ENCODE results near the gene AEBP1.

The AEBP1 gene

DNA sequence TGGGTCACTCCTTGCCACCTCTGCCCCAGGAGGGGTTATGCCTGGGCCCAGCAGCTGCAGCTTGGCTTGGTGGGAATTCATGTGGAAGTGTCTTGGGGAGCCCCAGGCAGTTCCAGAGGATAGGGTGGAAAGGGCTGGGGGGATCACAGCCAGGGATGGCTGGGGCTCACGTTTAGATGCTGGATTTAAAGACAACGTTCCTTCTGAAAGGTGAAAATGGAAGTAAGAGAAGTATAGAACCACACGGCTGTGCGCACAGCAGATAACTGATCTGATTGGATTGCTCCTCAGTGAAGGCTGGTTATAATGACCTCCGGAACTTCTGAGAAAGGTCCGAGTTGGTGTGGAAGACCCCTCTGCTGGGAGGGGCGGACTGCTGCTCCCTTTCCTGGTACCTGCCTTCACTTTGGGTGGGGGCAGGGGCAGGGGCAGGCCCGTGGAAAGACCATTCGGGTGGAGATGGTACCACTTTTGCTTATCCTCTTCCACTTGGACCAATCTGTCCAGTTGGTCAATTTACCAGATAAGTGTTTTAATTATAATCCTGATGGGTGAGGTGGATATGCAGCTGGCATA, 44.9 kb downstream of the AEBP1 start:
- H3K4me2 ChIP-seq (ENCODE audit: insufficient read depth, low read length, poor library complexity, severe bottlenecking), result no peak overlapping the region
- no peak overlapping the region for H3K27ac ChIP-seq (replicated peaks; ENCODE audit: low read length)
- H3K27me3 ChIP-seq (ENCODE audit: control insufficient read depth in 3 of 3, insufficient read depth in 3 of 3, low read depth in 1 of 3, low read length in 3 of 3), result peaks cover 7 to 86% (median 22%) of the 10 kb centered on the region in 3 experiments
- H2BK5ac ChIP-seq (ENCODE audit: low read length), result no peak overlapping the region
- H3K4me1 ChIP-seq (ENCODE audit: control insufficient read depth in 2 of 2, insufficient read depth in 1 of 2, low read depth in 1 of 2, low read length in 2 of 2), result peaks cover 5 to 16% of the 10 kb centered on the region in 2 donors
- H3K9me3 ChIP-seq (replicated peaks in 1 of 2; ENCODE audit: control insufficient read depth in 2 of 2, insufficient read depth in 1 of 2, low read depth in 1 of 2, low read length in 2 of 2), result peaks cover 6 to 7% of the 10 kb centered on the region in 2 donors
- H2BK15ac ChIP-seq (ENCODE audit: low read length), result no peak overlapping the region
- H3K36me3 ChIP-seq (replicated peaks in 1 of 2; ENCODE audit: control insufficient read depth in 2 of 2, insufficient read depth in 2 of 2, low read length in 2 of 2), result no peaks in the 10 kb centered on the region
- WGBS, 2 donors (ENCODE audit: extremely low coverage in 2 of 2, insufficient read length in 2 of 2, insufficient replicate concordance in 1 of 2), result no CpG with 5 or more reads among the region's 9 CpGs
- H2AFZ ChIP-seq (ENCODE audit: low read length), result no peak overlapping the region
- no peak overlapping the region for H2BK12ac ChIP-seq (ENCODE audit: low read length)
- no peak overlapping the region for H3K9ac ChIP-seq (ENCODE audit: low read depth, low read length, poor library complexity)
- no peak overlapping the region for H4K91ac ChIP-seq (ENCODE audit: low read depth, low read length, poor library complexity)
- H3K79me1 ChIP-seq (ENCODE audit: low read depth, low read length), result no peaks in the 10 kb centered on the region
- H4K8ac ChIP-seq (ENCODE audit: low read depth, low read length), result no peak overlapping the region
- no peak overlapping the region for H3K23ac ChIP-seq (ENCODE audit: low read depth, low read length, poor library complexity)
- H3K4ac ChIP-seq (ENCODE audit: low read length), result no peak overlapping the region
- no peak overlapping the region for H2BK120ac ChIP-seq (ENCODE audit: low read depth, low read length)
- H3K14ac ChIP-seq (ENCODE audit: low read length), result no peak overlapping the region
- H3K18ac ChIP-seq (ENCODE audit: low read length), result no peak overlapping the region
- no peak overlapping the region for H2AK5ac ChIP-seq (ENCODE audit: low read depth, low read length)
- H3K4me3 ChIP-seq (ENCODE audit: low read length in 2 of 2), result no peak overlapping the region
- no peak for DNase-seq (ENCODE audit: low spot score)

DNA sequence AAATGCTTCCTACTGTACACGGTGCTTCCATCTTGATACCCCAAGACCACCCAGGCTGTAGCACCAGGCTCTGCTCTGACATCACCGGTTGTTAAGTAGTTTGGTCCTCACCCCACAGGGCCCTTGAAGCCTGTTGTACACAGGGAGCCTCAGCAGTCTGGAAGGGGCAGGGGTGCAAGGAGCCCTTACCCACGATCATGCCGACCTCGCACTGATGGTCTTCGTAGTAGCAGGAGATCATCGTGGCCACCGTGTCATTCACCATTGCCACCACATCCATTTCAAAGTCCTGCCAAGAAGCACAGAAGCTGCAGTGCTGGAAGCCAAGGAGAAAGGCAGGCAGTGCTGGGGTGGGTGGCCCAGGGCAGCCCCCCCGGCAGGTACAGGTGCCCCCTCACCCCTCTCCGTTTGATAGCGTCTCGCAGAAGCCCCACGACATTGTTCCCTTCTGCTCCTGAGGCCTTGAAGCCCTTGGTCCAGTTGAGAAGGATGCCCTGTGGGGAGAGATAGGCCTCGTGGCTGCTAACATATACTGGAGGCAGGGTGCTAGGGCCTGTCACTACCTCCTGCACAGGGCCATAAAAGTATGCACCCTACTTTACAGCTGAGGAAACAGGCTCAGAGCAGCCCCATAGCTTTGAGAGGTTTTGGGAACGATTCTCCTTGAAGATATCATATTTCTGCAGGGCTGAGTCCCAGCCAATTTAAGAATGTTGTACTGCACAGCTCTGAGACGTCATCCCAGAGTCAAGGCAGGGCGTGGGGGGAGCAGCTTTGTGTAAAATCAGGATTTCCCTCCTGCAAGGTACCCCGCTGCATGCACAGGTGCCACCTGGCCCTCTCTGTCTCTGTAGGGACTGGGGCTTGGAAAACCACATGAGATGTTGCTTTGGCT, 45.7 kb downstream of the AEBP1 start:
- H3K4ac ChIP-seq (ENCODE audit: low read length), result no peak overlapping the region
- H4K91ac ChIP-seq (ENCODE audit: low read depth, low read length, poor library complexity), result no peak overlapping the region
- no peak overlapping the region for H3K4me2 ChIP-seq (ENCODE audit: insufficient read depth, low read length, poor library complexity, severe bottlenecking)
- H2AK5ac ChIP-seq (ENCODE audit: low read depth, low read length), result no peak overlapping the region
- H3K4me3 ChIP-seq (ENCODE audit: low read length in 2 of 2), result no peak overlapping the region
- H3K79me1 ChIP-seq (ENCODE audit: low read depth, low read length), result no peaks in the 10 kb centered on the region
- H4K8ac ChIP-seq (ENCODE audit: low read depth, low read length), result no peak overlapping the region
- H3K18ac ChIP-seq (ENCODE audit: low read length), result peak overlapping the region; percentile 54
- H3K14ac ChIP-seq (ENCODE audit: low read length), result peak overlapping the region; percentile 47
- no peak overlapping the region for H3K23ac ChIP-seq (ENCODE audit: low read depth, low read length, poor library complexity)
- no peak overlapping the region for H3K9ac ChIP-seq (ENCODE audit: low read depth, low read length, poor library complexity)
- no peak overlapping the region for H2BK15ac ChIP-seq (ENCODE audit: low read length)
- no peak overlapping the region for H2BK12ac ChIP-seq (ENCODE audit: low read length)
- peaks cover 7 to 86% (median 14%) of the 10 kb centered on the region in 3 experiments for H3K27me3 ChIP-seq (ENCODE audit: control insufficient read depth in 3 of 3, insufficient read depth in 3 of 3, low read depth in 1 of 3, low read length in 3 of 3)
- no peak overlapping the region for H2BK5ac ChIP-seq (ENCODE audit: low read length)
- H2AFZ ChIP-seq (ENCODE audit: low read length), result no peak overlapping the region
- no peak for DNase-seq (ENCODE audit: low spot score)
- H3K27ac ChIP-seq (replicated peaks; ENCODE audit: low read length), result no peak overlapping the region
- peaks cover 5 to 16% of the 10 kb centered on the region in 2 donors for H3K4me1 ChIP-seq (ENCODE audit: control insufficient read depth in 2 of 2, insufficient read depth in 1 of 2, low read depth in 1 of 2, low read length in 2 of 2)
- no CpG with 5 or more reads among the region's 18 CpGs for WGBS, 2 donors (ENCODE audit: extremely low coverage in 2 of 2, insufficient read length in 2 of 2, insufficient replicate concordance in 1 of 2)
- no peaks in the 10 kb centered on the region for H3K36me3 ChIP-seq (replicated peaks in 1 of 2; ENCODE audit: control insufficient read depth in 2 of 2, insufficient read depth in 2 of 2, low read length in 2 of 2)
- H2BK120ac ChIP-seq (ENCODE audit: low read depth, low read length), result no peak overlapping the region
- H3K9me3 ChIP-seq (replicated peaks in 1 of 2; ENCODE audit: control insufficient read depth in 2 of 2, insufficient read depth in 1 of 2, low read depth in 1 of 2, low read length in 2 of 2), result peaks cover 6 to 7% of the 10 kb centered on the region in 2 donors

DNA sequence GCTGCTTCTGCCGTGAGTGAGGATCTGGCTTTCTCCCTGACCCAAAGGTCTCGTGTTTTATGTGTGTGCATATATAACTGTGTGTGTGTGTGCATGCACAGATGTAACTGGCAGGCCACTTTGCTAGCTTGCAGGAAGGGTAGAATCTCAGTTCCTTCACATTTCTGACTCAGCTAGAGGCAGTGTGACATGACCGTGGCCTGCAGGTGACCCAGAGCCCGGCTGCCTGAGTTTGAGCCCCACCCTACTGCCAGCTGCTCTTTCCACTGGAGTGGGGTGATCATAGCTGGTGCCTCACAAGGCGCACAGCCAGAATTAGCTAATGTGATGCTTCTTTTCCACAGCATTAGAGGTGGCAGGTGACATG, 46.3 kb downstream of the AEBP1 start:
- Histone ChIP-seq H3K14ac (ENCODE audit: low read length) (no peak overlapping the region), H2AFZ (ENCODE audit: low read length) (no peak overlapping the region), H2BK120ac (ENCODE audit: low read depth, low read length) (no peak overlapping the region), H3K79me1 (ENCODE audit: low read depth, low read length) (no peaks in the 10 kb centered on the region), H3K4me2 (ENCODE audit: insufficient read depth, low read length, poor library complexity, severe bottlenecking) (no peak overlapping the region), H3K36me3 (replicated peaks in 1 of 2; ENCODE audit: control insufficient read depth in 2 of 2, insufficient read depth in 2 of 2, low read length in 2 of 2) (no peaks in the 10 kb centered on the region), H3K4me3 (ENCODE audit: low read length in 2 of 2) (no peak overlapping the region), H2BK5ac (ENCODE audit: low read length) (no peak overlapping the region), H3K9me3 (replicated peaks in 1 of 2; ENCODE audit: control insufficient read depth in 2 of 2, insufficient read depth in 1 of 2, low read depth in 1 of 2, low read length in 2 of 2) (peaks cover under 1 to 2% of the 10 kb centered on the region in 2 donors), H3K27ac (replicated peaks; ENCODE audit: low read length) (no peak overlapping the region), H3K18ac (ENCODE audit: low read length) (no peak overlapping the region), H2BK15ac (ENCODE audit: low read length) (no peak overlapping the region), H2AK5ac (ENCODE audit: low read depth, low read length) (no peak overlapping the region), H3K4me1 (ENCODE audit: control insufficient read depth in 2 of 2, insufficient read depth in 1 of 2, low read depth in 1 of 2, low read length in 2 of 2) (peaks cover 2 to 14% of the 10 kb centered on the region in 2 donors), H3K23ac (ENCODE audit: low read depth, low read length, poor library complexity) (no peak overlapping the region), H3K9ac (ENCODE audit: low read depth, low read length, poor library complexity) (no peak overlapping the region), H3K4ac (ENCODE audit: low read length) (no peak overlapping the region), H2BK12ac (ENCODE audit: low read length) (no peak overlapping the region), H4K91ac (ENCODE audit: low read depth, low read length, poor library complexity) (no peak overlapping the region), H4K8ac (ENCODE audit: low read depth, low read length) (no peak overlapping the region), H3K27me3 (ENCODE audit: control insufficient read depth in 3 of 3, insufficient read depth in 3 of 3, low read depth in 1 of 3, low read length in 3 of 3) (peaks cover 1 to 86% (median 8%) of the 10 kb centered on the region in 3 experiments)
- DNase-seq (ENCODE audit: low spot score), result no peak
- WGBS, 2 donors (ENCODE audit: extremely low coverage in 2 of 2, insufficient read length in 2 of 2, insufficient replicate concordance in 1 of 2), result no CpG with 5 or more reads among the region's 5 CpGs
